GM10847 (cell line): Measurements from ENCODE around the gene THSD4.

Experiments used
- POLR2A ChIP-seq: IDR thresholded peaks from 2 replicates; pipeline ENCODE4 v1.6.1; 2011; ENCODE audit not compliant: insufficient read length; ENCODE audit errors: extremely low read depth

THSD4 gene

DNA sequence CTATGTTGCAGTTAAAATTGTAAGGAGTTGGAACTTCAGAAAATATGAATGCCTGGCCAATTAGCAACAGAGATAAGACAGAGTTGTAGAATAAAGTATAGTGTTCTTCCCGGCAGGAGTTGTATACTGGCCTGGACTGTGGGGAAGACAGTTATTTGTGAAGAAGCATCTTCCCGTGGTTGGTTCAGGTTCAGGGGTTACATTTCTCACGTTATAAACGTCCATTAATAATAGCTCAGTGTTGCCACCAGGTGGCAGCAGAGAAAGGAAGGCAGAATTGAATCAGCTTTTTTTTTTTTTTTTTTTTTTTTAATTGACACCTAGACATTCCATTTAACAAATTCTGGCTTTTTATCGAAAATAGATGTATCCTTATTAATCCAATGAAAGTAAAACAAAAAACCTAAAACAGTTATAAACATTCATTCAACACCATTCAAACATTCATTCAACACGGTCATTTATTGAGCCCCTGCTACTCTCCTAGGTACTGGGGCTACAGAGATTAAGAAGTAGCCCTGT, 628.7 kb downstream of the THSD4 start:
- no peak for TF ChIP-seq POLR2A

DNA sequence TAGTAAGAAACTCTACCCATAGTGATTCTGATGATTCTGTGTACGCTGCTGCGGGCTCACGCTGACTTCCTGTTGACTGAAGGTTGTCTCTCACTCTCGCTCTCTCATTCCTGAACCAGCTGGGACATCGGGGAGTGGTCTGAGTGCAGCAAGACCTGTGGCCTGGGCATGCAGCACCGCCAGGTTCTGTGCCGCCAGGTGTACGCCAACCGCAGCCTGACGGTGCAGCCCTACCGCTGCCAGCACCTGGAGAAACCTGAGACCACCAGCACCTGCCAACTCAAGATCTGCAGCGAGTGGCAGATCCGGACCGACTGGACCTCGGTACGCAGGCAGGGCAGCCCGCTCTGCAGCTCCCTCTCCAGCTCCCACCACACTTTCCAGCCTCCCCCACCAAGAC, 631.4 kb downstream of the THSD4 start:
- TF ChIP-seq POLR2A = no peak

DNA sequence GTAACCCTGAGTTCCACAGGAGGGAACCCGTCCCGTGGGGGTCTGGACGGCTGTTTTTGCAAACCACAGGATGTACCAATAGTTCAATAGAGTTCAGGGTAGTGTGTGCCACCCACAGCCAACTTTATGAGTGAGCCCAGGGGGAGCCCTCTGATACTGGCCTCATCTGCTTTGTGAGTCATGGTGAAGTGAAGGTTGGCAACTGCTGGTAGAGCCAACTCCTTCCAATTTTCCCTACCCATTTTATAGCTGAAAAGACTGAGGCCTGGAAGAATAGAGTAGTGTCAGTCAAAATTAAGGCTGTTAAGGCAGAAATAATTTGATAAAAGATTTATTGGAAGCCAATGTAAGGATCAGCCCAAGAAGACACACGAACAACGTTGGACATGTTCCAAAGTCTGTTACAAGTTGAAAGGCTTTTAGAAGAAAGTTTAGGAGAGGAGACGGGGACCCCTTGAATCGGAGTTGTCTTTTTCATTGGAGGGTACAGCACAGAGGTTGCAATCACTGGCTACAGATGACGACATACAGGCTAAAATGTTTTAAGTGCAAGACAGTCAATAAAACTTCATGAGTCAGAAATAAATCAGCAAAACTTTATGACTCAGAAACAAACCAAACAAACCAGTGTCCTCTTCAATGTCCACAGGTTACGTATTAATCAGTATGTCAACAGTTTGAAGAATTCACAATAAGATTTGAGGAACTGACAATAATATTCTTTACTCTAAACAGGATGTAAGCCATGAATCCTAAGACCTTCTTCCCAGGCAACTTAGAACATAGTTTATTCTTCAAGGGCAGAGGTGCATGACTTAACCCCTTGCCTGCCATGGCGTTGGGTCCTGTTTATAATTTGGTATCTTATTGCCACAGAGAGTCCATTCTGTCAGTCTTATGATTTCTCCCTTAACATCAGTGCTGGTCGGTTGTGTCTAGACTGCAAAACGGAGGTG, 632.1 kb downstream of the THSD4 start:
- TF ChIP-seq POLR2A = no peak

DNA sequence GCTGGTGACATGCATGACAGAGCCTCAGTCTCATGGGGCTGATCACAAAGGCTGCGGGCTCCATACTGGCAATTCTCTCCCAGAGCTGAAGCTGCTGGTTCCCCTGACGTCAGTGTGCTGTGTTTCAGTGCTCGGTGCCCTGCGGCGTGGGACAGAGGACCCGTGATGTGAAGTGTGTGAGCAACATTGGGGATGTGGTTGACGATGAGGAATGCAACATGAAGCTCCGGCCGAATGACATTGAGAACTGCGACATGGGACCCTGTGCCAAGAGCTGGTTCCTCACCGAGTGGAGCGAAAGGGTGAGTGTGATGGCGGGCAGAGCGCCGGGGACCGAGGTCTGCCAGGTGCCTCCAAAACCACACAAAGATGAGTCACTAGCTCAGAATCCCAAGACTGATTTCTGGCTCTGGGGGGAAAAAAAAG, 633.0 kb downstream of the THSD4 start:
- TF ChIP-seq POLR2A = no peak

DNA sequence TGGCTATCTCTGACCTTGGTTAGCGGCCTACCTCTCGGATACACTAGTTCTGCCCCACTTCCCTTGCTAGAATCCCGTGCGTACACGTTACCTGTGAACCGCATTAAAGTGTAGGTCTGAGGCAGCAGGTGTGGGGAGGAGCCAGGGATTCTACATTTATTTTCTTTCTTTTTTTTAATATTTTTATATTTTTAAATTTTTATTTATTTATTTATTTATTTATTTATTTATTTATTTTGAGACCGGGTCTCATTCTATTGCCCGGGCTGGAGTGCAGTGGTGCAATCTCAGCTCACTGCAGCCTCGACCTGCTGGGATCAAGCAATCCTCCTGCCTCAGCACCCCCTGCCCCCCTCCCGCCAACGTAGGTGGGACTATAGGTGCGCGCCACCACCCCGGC, 634.2 kb downstream of the THSD4 start:
- no peak for TF ChIP-seq POLR2A

- TF ChIP-seq POLR2A = no peak
Observed at GRCh38 chr15:71752128-71752527, 636.9 kb downstream of the THSD4 start.

DNA sequence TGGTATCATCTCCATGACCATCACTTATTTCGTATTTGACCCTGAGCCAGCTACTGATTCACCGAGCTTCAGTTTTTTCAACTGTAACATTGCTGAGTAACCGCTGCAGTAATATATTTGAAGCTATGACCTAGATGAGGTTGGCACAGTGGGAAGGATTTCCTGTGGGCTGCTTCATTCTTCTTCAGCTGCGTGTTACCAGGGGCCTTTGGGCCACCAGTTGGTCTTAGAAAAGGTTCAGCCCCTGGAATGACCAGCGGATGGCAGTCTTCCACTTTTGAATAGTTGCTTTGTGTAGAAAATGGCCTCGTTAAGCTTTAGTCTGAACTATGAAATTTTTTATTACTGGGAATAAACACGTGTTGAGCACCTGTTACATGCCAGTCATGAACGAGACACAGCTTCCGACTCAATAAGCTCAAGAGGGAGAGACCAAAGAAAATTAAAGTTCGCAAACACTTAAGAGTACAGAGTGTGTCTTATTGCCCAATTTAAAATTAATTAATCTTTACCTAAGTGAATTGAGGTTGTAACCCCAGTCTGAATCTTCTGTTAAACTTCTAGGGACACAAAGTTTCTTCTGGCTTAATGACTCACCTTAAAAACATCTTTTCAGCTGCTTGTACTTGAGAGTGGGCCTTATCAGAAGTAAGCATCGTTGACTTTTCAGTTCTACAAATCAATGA, 637.5 kb downstream of the THSD4 start:
- no peak for TF ChIP-seq POLR2A

DNA sequence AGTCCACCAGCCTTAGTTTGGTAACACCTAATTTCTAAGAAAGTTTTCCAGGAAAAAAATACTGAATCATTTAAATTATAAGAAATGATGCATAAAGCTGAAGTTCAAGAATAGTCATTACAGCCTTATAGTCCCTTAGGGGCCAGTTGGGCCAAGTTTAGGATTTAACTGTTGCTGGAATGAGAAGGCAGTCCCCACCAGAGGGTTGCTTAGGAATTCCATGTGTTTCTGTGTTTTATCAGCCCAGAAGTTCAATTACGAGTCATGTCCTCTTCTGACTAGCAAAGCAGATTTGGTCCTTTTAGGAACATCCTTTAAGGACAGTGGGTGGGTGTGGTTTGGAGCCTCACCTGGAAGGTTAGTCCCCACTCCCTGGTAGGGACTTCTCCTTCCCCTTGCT, 638.1 kb downstream of the THSD4 start:
- no peak for TF ChIP-seq POLR2A

- TF ChIP-seq POLR2A = no peak
Observed at GRCh38 chr15:71754660-71755059, 639.4 kb downstream of the THSD4 start.

DNA sequence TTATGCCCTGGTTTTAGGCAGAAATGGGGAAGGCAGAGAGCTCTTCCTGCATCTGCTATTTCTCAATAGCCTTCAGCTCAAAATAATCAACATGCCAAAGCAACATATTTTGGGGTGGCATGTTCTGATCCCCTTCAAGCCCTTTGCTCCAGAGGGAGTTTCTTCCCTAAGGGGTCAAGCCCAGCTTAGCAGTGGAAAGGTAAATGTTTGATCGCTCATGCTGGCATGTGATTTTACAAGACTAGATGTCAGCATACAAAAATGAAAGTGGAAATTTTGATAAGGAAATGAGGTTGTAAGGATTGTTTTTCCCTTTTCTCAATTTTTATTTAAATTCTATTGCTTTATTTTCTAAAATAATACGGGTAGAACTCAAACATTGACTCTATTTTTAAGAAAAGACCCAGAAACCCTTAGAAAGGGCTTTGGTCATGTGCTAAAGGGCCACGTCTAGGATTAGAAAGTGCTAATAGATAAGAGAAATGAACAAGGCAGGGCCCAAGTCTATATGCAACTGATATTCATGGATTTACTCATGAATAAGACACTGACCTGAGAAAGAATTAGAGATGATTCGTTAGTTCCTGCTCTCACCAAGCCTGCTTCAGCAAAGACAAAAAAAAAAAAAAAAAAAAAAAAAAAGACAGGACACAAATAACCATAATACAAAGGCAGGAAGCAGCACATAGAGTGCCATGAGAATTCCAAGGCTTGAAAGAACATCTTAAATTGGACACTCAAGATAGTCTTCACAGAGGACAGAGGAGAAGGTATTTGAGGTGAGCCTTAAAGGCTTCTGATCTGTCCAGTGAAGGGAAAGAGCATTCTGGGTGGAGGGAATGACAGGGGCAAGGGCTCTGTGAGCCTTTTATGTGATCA, 640.1 kb downstream of the THSD4 start:
- no peak for TF ChIP-seq POLR2A

DNA sequence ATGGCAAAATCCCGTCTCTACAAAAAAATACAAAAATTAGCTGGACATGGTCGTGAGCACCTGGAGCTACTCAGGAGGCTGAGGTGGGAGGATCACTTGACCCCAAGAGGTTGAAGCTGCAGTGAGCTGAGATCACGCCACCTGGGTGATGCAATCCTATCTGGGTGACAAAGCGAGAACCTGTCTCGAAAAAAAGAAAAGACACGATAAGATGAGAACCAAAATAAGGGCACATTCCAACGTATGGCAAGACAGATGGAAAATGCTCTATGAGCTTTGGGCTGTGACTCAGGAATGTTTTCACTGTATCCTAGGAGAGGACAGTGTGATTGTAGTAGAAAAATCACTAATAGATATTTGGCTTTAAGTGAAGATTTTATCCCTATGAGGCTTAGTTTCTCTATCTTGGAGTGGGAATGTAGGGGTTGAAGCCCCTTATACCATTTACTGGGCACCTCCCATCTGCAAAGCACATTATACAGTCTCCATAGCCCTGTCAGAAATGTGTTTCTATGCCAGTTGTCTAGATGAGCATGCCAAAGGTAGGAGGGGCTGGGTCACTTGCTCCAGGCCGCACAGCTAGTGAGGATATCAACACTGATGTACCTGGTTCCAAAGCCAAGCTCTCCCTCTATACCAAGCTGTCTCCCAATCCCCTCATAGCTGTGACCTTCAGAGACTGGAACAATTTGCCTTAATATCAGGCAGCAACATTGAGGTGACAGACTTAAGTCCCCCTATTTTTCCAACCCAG, 641.5 kb downstream of the THSD4 start:
- TF ChIP-seq POLR2A = no peak

DNA sequence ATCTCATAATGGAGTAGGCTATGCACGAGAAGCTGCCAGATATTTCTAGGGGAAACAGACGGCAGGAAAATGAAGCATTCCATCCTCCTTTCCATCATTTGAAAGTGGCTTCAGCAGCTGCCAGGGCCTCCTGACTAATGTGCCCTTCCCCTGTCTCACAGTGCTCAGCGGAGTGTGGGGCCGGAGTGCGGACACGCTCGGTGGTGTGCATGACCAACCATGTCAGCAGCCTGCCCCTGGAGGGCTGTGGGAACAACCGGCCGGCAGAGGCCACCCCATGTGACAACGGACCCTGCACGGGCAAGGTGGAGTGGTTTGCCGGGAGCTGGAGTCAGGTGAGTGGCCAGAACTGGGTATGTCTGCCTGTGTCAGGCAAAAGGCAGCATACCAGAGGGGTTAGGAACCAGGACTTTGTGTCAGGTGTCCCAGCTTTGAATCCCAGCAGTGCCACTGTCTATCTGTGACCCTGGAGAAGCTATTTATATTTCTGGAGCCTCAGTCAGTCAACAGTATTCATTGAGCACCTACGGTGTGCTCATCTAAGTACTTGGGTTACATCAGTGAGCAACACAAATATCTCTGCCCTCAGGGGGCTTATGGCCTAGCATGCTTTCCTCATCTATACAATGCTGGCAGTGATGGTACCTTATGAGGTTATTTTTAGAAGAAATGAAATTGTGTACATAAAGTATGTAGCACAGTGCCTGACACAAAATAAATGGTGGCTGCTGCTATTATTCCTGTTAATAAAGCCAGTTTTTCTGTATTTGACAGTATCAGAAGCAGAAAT, 642.7 kb downstream of the THSD4 start:
- no peak for TF ChIP-seq POLR2A

DNA sequence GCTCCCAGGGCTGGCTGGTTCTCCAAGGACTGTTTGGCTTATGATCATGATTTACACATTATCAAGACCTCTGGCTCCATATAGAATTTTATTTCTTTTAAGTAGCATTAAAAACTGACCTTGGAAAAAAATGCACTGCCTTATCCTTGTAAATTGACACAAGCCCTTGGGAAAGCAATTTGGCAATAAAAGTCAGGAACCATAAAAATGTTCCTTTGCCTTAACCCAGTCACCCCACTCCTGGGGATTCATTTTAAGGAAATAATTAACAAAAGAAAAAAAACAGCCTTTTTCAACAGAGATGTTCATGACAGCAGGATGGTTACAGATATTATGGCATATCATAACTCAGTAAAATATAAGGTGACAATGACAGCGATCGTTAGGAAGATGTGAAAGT, 643.4 kb downstream of the THSD4 start:
- no peak for TF ChIP-seq POLR2A

GRCh38 chr15:71760852-71761251, 645.6 kb downstream of the THSD4 start:
- TF ChIP-seq POLR2A = no peak

DNA sequence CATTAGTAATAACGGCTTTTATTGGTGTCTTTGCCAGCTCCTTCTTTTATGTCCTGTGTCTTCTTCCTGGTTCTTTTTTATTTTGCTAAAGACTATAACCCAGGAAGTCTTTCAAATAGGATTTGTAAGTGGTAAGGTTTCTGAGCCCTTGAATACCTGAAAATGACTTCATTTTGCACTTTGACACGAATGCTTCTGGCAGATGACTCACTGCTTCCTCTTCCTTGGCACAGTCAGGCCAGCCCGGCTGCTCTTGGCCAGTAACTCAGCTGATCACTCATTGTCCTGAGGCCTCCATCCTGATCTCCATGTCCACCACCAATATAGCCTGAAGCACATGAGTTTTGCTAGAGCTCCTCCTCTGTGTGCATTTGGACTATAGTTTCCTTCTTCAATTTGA, 646.4 kb downstream of the THSD4 start:
- TF ChIP-seq POLR2A = no peak
